K562 (cell line): ENCODE measurements around the gene EFHC1. TPM values are rescaled to one million over a fixed set of nuclear protein-coding genes. Genes with fewer than 3 reads are reported as not detected.

Experiments
- BHLHE40 ChIP-seq: IDR thresholded peaks from 2 replicates; pipeline ENCODE4 v1.6.1; 2011; ENCODE audit warnings: low read length, improper control_type of control experiment
- C11orf30 ChIP-seq: fragments of 450-650 bp; IDR thresholded peaks from 2 replicates; pipeline ENCODE4 v1.6.1; 2016; ENCODE audit warnings: low read depth, mild to moderate bottlenecking
- ELF2 ChIP-seq: fragments of 250-450 bp; sonication (Bioruptor Pico); IDR thresholded peaks from 2 replicates; pipeline ENCODE4 v1.5.0; 2021; ENCODE audit warnings: mild to moderate bottlenecking
- FIP1L1 ChIP-seq: fragments of 200-400 bp; formaldehyde crosslinking; IDR thresholded peaks from 2 replicates; pipeline ENCODE4 v1.6.1; 2018; ENCODE audit warnings: mild to moderate bottlenecking, low read depth, low read length; ENCODE audit not compliant: poor library complexity, severe bottlenecking
- HDAC8 ChIP-seq: fragments of 450-650 bp; IDR thresholded peaks from 2 replicates; pipeline ENCODE4 v1.6.1; 2016; ENCODE audit warnings: mild to moderate bottlenecking, missing genetic modification characterization, moderate library complexity, missing compliant biosample characterization
- HES1 ChIP-seq: fragments of 450-650 bp; IDR thresholded peaks from 2 replicates; pipeline ENCODE4 v1.6.1; 2016; ENCODE audit warnings: low read depth, mild to moderate bottlenecking, moderate library complexity
- HINFP ChIP-seq: fragments of 450-650 bp; conservative IDR thresholded peaks from 2 replicates; pipeline ENCODE4 v1.6.1; 2016; ENCODE audit warnings: missing genetic modification characterization, low read depth, mild to moderate bottlenecking, control low read depth, missing compliant biosample characterization
- LCOR ChIP-seq: sonication (generic); formaldehyde crosslinking; IDR thresholded peaks from 2 replicates; pipeline ENCODE4 v1.8.0; 2022; ENCODE audit warnings: mild to moderate bottlenecking, missing genetic modification reagents
- NR2C1 ChIP-seq, 2 experiments: fragments of 450-650 bp; IDR thresholded peaks; 2 replicates each; pipeline ENCODE4 v1.6.1; 2017; ENCODE audit warnings: mild to moderate bottlenecking in 2 of 2, antibody characterized with exemption in 1 of 2, inconsistent platforms in 1 of 2, missing compliant biosample characterization in 1 of 2, missing genetic modification characterization in 1 of 2
- POLR2AphosphoS2 ChIP-seq: IDR thresholded peaks from 2 replicates; pipeline ENCODE4 v1.6.1; 2012; ENCODE audit warnings: low read length, improper control_type of control experiment
- SRSF1 ChIP-seq: fragments of 200-400 bp; formaldehyde crosslinking; IDR thresholded peaks from 2 replicates; pipeline ENCODE4 v1.6.1; 2017; ENCODE audit warnings: mild to moderate bottlenecking, low read depth, low read length, moderate library complexity
- TEAD1 ChIP-seq, 2 experiments: fragments of 450-650 bp in 1 of 2; sonication (generic) in 1 of 2; formaldehyde crosslinking; IDR thresholded peaks; 2 replicates each; pipeline versions ENCODE4 v1.4.0 to v1.8.0; 2020 to 2022; ENCODE audit warnings: mild to moderate bottlenecking in 2 of 2, missing genetic modification reagents in 1 of 2
- USF2 ChIP-seq: sonication (generic); formaldehyde crosslinking; IDR thresholded peaks from 2 replicates; pipeline ENCODE4 v1.5.0; 2020; ENCODE audit warnings: missing genetic modification reagents
- ZBTB40 ChIP-seq, 2 experiments: fragments of 450-650 bp in 1 of 2; sonication (generic) in 1 of 2; formaldehyde crosslinking in 1 of 2; IDR thresholded peaks; 2 replicates each; pipeline versions ENCODE4 v1.7.1 to v1.9.0; 2016 to 2022; ENCODE audit warnings: inconsistent platforms in 1 of 2, mild to moderate bottlenecking in 1 of 2, missing genetic modification reagents in 1 of 2
- ZEB2 ChIP-seq: fragments of 450-650 bp; IDR thresholded peaks from 2 replicates; pipeline ENCODE4 v1.6.1; 2016
- ZNF23 ChIP-seq: fragments of 250-450 bp; sonication (Bioruptor Pico); IDR thresholded peaks from 2 replicates; pipeline ENCODE4 v1.4.0; 2020; ENCODE audit warnings: mild to moderate bottlenecking
- ZNF695 ChIP-seq: fragments of 450-650 bp; formaldehyde crosslinking; IDR thresholded peaks from 2 replicates; pipeline ENCODE4 v1.4.0; 2020; ENCODE audit warnings: mild to moderate bottlenecking, moderate library complexity
- polyA plus RNA-seq, 8 experiments: library from polyadenylated mRNA; depleted of rRNA in 4 of 8; stranded (reverse) in 5 of 8; unstranded in 3 of 8; fragments of >200 nt; fragmentation: Nextera tagmentation in 2 of 8; fragmentation: Illumina TruSeq in 1 of 8; extraction: Ambion mirVana in 2 of 8; extraction: Trizol in 1 of 8; gene quantifications; 2 replicates each; pipeline versions ENCODE4 v1.2.1 to v1.2.3, GENCODE V29; 2011 to 2014; ENCODE audit warnings: inconsistent platforms in 1 of 8, missing spikeins in 1 of 8
- total RNA-seq, 7 experiments: library from RNA; depleted of rRNA in 6 of 7; stranded (reverse); fragments of >200 nt in 6 of 7; fragmentation: Illumina TruSeq in 2 of 7; extraction: Trizol in 2 of 7; gene quantifications; 2 replicates each; pipeline versions ENCODE4 v1.2.1 to v1.2.3, GENCODE V29; 2011 to 2021; ENCODE audit warnings: low replicate concordance in 1 of 7

Gene EFHC1
- total and polyA plus RNA-seq, 9 of the 15 experiments (the other 6 are each of a cell fraction or from before 2014, with no cell fraction given) = 9.5 to 31.0 (median 14.9) TPM

- TF ChIP-seq HES1 (peak; percentile 62; the same call in 1 of the 2 replicates), FIP1L1 (no peak), C11orf30 (peak; percentile 99), NR2C1 (IDR thresholded peaks at IDR 0.05) (no peak), NR2C1 (tag; IDR thresholded peaks at IDR 0.05) (no peak), HDAC8 (tag) (no peak), BHLHE40 (peak; percentile 34; the same call in 1 of the 2 replicates), ZBTB40 (IDR thresholded peaks at IDR 0.05) (no peak), ZBTB40 (CRISPR knock-in tag; IDR thresholded peaks at IDR 0.05) (no peak), SRSF1 (no peak), ZNF23 (CRISPR knock-in tag) (no peak), LCOR (CRISPR knock-in tag) (no peak), TEAD1 (CRISPR knock-in tag; IDR thresholded peaks at IDR 0.05) (no peak), HINFP (no peak), ZEB2 (0 out of 2 replicates have a peak, but pooled peaks have one; percentile 23), POLR2AphosphoS2 (no peak), ZNF695 (no peak), USF2 (CRISPR knock-in tag) (no peak), ELF2 (CRISPR knock-in tag) (no peak)
Observed at GRCh38 chr6:52417675-52418111, 2.4 kb upstream of the EFHC1 start (continued).
